Measurements from ENCODE around the gene PTPRQ.

GRCh38 chr12:80697270-80697887 is 253.3 kb downstream of the PTPRQ start:
- TF ChIP-seq REST (IDR thresholded peaks at IDR 0.05) (no peak), POLR2A (IDR thresholded peaks at IDR 0.05; ENCODE audit: low read length) (no peak), CTCF (IDR thresholded peaks at IDR 0.05) (no peak), EP300 (IDR thresholded peaks at IDR 0.05) (no peak), CHD2 (IDR thresholded peaks at IDR 0.05; ENCODE audit: low read length, partially characterized antibody) (no peak), KDM1A (IDR thresholded peaks at IDR 0.05; ENCODE audit: low read depth) (no peak), JUNB (IDR thresholded peaks at IDR 0.05) (no peak)
